ENCODE data around the gene TCEAL7.
"Not testable (repeated sequence)": the region's sequence is repeated elsewhere in the genome, so short reads cannot be mapped to it uniquely, and the experiment has no call there.

- not testable (repeated sequence) for TF ChIP-seq CTCF (conservative IDR thresholded peaks at IDR 0.05; ENCODE audit: low read depth, low read length); EZH2phosphoT487 (IDR thresholded peaks at IDR 0.05; ENCODE audit: borderline replicate concordance, low read length)
Measured at GRCh38 chrX:103359605-103360004, 29.6 kb downstream of the TCEAL7 start.
